Stomach (tissue), 9 donors: Measurements from ENCODE around the gene NRL. TPM values are rescaled to one million over a fixed set of nuclear protein-coding genes. Genes with fewer than 3 reads are reported as not detected.
"Not testable (repeated sequence)": the region's sequence is repeated elsewhere in the genome, so short reads cannot be mapped to it uniquely, and the experiment has no call there.

Experiments used
- DNase-seq, 2 donors: peaks; one replicate each; pipeline versions ENCODE4 v3.0.0 to v3.0.0-alpha.2; 2013 to 2019
- H3K27ac ChIP-seq, 5 donors: fragments of 200-600 bp in 4 of 5; sonication (generic) in 4 of 5; one replicate each; pipeline ENCODE4 v1.5.1; 2013 to 2019; ENCODE audit warnings: mild to moderate bottlenecking in 1 of 5, moderate library complexity in 1 of 5
- H3K27me3 ChIP-seq, 3 donors: fragments of 200-600 bp; sonication (generic); one replicate each; pipeline ENCODE4 v1.5.1; 2017 to 2019; ENCODE audit warnings: mixed run types in 1 of 3
- H3K36me3 ChIP-seq, 4 donors: fragments of 200-600 bp; sonication (generic); 1 replicate in 3 of 4; 2 replicates in 1 of 4; pipeline ENCODE4 v1.5.1; 2016 to 2019
- H3K4me1 ChIP-seq, 4 donors: fragments of 200-600 bp; sonication (generic); one replicate each; pipeline ENCODE4 v1.5.1; 2016 to 2019
- H3K4me3 ChIP-seq, 4 donors: fragments of 200-600 bp; sonication (generic) in 3 of 4; one replicate each; pipeline ENCODE4 v1.5.1; 2016 to 2019; ENCODE audit warnings: mild to moderate bottlenecking in 1 of 4
- H3K9me3 ChIP-seq, 4 donors: fragments of 200-600 bp; sonication (generic); one replicate each; pipeline ENCODE4 v1.5.1; 2016 to 2019
- CTCF ChIP-seq, 7 experiments: fragments of 450-650 bp in 4 of 7; fragments of 200-600 bp in 3 of 7; sonication (generic) in 3 of 7; IDR thresholded peaks; one replicate each; pipeline ENCODE4 v1.5.1; 2016 to 2019; ENCODE audit warnings: antibody characterized with exemption in 7 of 7, control low read depth in 2 of 7, mild to moderate bottlenecking in 1 of 7
- EP300 ChIP-seq: sonication (generic); formaldehyde crosslinking; IDR thresholded peaks from one replicate; pipeline ENCODE4 v1.6.1; 2017; ENCODE audit warnings: antibody characterized with exemption
- POLR2A ChIP-seq, 4 donors: fragments of 450-650 bp; IDR thresholded peaks; one replicate each; pipeline ENCODE4 v1.6.1; 2016; ENCODE audit warnings: antibody characterized with exemption in 4 of 4, control low read depth in 2 of 4, mild to moderate bottlenecking in 1 of 4, moderate library complexity in 1 of 4
- POLR2AphosphoS5 ChIP-seq, 3 donors: sonication (generic); formaldehyde crosslinking; IDR thresholded peaks; one replicate each; pipeline ENCODE4 v1.6.1; 2016; ENCODE audit warnings: antibody characterized with exemption in 3 of 3
- WGBS, 5 donors: extraction: QIAGEN DNeasy Blood & Tissue Kit in 3 of 5; methylation state at CpG; one replicate each; pipeline versions ENCODE4 v1.1.5 to v1.1.7; 2013 to 2018; 5-methylcytosine and 5-hydroxymethylcytosine counted together
- intact Hi-C: fragments of 100-400 bp; cut with DNase I; formaldehyde crosslinking; loops from one replicate; pipeline ENCODE4 v1.15.1; 2023; ENCODE audit warnings: low total_unique reads
- polyA plus RNA-seq, 3 donors: library from polyadenylated mRNA; stranded (reverse); fragments of 200-250 nt; gene quantifications; one replicate each; pipeline ENCODE4 v1.2.3, GENCODE V29; 2013
- total RNA-seq, 5 donors: library from RNA; depleted of rRNA; stranded (reverse); fragments of >200 nt; gene quantifications; one replicate each; pipeline versions ENCODE4 v1.1.0 to v1.2.3, GENCODE V29; 2014 to 2016
- donor health status: healthy with polysubstance abuse.
- donor health status: Bipolar disorder and iron deficiency.
- donor health status: healthy.

The NRL gene
- total and polyA plus RNA-seq, 8 donors = 0.92 to 69.2 (median 1.3) TPM; not detected in 1

GRCh38 chr14:24040692-24041091, 74.1 kb downstream of the NRL start:
- DNase-seq = no peak
- H3K4me1 ChIP-seq = peaks cover 10 to 18% (median 15%) of the 10 kb centered on the region in 4 donors
- intact Hi-C loops = no loop called here
- H3K27me3 ChIP-seq = no peaks in the 10 kb centered on the region
- H3K36me3 ChIP-seq = no peaks in the 10 kb centered on the region
- H3K4me3 ChIP-seq = no peak overlapping the region
- TF ChIP-seq POLR2A (IDR thresholded peaks at IDR 0.05) (no peak), CTCF (IDR thresholded peaks at IDR 0.05) (no peak), POLR2AphosphoS5 (IDR thresholded peaks at IDR 0.05) (no peak), EP300 (no peak)
- WGBS, 5 donors = 31 to 60% (median 51%) methylated on average over 2 of the region's 2 CpGs
- H3K27ac ChIP-seq = no peak overlapping the region
- no peaks in the 10 kb centered on the region for H3K9me3 ChIP-seq

- Histone ChIP-seq H3K4me1 (peaks cover 10 to 34% (median 22%) of the 10 kb centered on the region in 4 donors), H3K27ac (no peak overlapping the region), H3K9me3 (no peaks in the 10 kb centered on the region), H3K36me3 (no peaks in the 10 kb centered on the region), H3K27me3 (no peaks in the 10 kb centered on the region), H3K4me3 (no peak overlapping the region)
- intact Hi-C loops = loop anchor here (10.0 kb wide), 1 partner anchor 64 kb away; no protein-coding TSS in a partner anchor
- 79 to 93% (median 85%) methylated on average over 2 of the region's 2 CpGs for WGBS, 5 donors
- no peak for TF ChIP-seq POLR2AphosphoS5 (IDR thresholded peaks at IDR 0.05)
- no peak for TF ChIP-seq CTCF (IDR thresholded peaks at IDR 0.05)
- TF ChIP-seq EP300 = no peak
- no peak for TF ChIP-seq POLR2A (IDR thresholded peaks at IDR 0.05)
- DNase-seq = no peak
These were observed 76.1 kb downstream of the NRL start for GRCh38 chr14:24038686-24039085.

- 60 to 77% (median 65%) methylated on average over 12 to 14 of the region's 14 CpGs for WGBS, 5 donors
- intact Hi-C loops = loop anchor here (10.0 kb wide), 1 partner anchor 63 kb away; no protein-coding TSS in a partner anchor
- Histone ChIP-seq H3K4me3 (no peak overlapping the region), H3K36me3 (no peaks in the 10 kb centered on the region), H3K4me1 (peaks cover 10 to 43% (median 22%) of the 10 kb centered on the region in 4 donors), H3K9me3 (peaks cover 0 to 2% (median 0%) of the 10 kb centered on the region in 4 donors), H3K27ac (no peak overlapping the region), H3K27me3 (no peaks in the 10 kb centered on the region)
- peak; percentile 14 to 50 for DNase-seq
- TF ChIP-seq EP300 = no peak
- TF ChIP-seq CTCF (IDR thresholded peaks at IDR 0.05) = no peak
- TF ChIP-seq POLR2AphosphoS5 (IDR thresholded peaks at IDR 0.05) = no peak
- no peak for TF ChIP-seq POLR2A (IDR thresholded peaks at IDR 0.05)
These were observed 77.1 kb downstream of the NRL start for GRCh38 chr14:24037658-24038037.

GRCh38 chr14:24036963-24037657, 77.6 kb downstream of the NRL start:
- H3K9me3 ChIP-seq, H3K36me3 ChIP-seq, H3K27me3 ChIP-seq, DNase-seq: not testable (repeated sequence)
- WGBS, 5 donors = 39 to 46% (median 43%) methylated on average over 10 of the region's 10 CpGs
- intact Hi-C loops = loop anchor here (10.0 kb wide), 1 partner anchor 62 kb away; no protein-coding TSS in a partner anchor
- peak overlapping the region; percentile 51 to 67 (median 56) for H3K4me3 ChIP-seq
- peak overlapping the region; percentile 89 to 95 (median 90) for H3K27ac ChIP-seq
- peaks cover 10 to 44% (median 22%) of the 10 kb centered on the region in 4 donors for H3K4me1 ChIP-seq
